AG09319 (cell line): ENCODE data around the gene MEGF11.

Experiments used
- DNase-seq: peaks from one replicate; pipeline ENCODE4 v3.0.0-alpha.2; 2010; ENCODE audit warnings: low read depth; ENCODE audit errors: extremely low read depth
- TF ChIP-seq, protein P1 (sequence below): IDR thresholded peaks from 2 replicates; pipeline ENCODE4 v1.5.1; 2011; ENCODE audit warnings: low read depth, mild to moderate bottlenecking, inconsistent platforms, low read length, moderate library complexity

MEGF11 gene

GRCh38 chr15:66169023-66169422 lies 84.5 kb downstream of the MEGF11 start:
- no peak for DNase-seq
- TF ChIP-seq, protein P1, sequence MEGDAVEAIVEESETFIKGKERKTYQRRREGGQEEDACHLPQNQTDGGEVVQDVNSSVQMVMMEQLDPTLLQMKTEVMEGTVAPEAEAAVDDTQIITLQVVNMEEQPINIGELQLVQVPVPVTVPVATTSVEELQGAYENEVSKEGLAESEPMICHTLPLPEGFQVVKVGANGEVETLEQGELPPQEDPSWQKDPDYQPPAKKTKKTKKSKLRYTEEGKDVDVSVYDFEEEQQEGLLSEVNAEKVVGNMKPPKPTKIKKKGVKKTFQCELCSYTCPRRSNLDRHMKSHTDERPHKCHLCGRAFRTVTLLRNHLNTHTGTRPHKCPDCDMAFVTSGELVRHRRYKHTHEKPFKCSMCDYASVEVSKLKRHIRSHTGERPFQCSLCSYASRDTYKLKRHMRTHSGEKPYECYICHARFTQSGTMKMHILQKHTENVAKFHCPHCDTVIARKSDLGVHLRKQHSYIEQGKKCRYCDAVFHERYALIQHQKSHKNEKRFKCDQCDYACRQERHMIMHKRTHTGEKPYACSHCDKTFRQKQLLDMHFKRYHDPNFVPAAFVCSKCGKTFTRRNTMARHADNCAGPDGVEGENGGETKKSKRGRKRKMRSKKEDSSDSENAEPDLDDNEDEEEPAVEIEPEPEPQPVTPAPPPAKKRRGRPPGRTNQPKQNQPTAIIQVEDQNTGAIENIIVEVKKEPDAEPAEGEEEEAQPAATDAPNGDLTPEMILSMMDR: no peak

GRCh38 chr15:66167854-66168253 lies 85.7 kb downstream of the MEGF11 start:
- TF ChIP-seq, protein P1: no peak
- no peak for DNase-seq

DNA sequence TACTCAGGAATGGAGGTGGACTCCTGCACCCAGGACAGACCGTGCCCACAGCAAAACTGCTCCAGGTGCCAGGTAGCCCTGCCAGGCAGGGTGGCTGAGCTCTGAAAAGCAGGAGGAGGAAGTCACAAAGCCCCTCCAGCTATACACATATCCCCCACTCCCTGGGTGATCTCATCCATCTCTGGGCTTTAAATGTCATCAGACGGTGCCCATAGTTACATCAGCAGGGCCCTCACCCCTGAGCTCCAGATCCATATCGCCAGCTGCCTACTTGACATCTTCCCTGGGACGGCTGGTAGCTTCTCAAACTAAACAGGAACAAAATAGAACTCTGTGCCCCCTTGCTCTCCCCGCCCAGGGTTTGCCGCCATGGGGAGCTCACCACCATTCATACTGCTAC lies 87.7 kb downstream of the MEGF11 start:
- TF ChIP-seq, protein P1: no peak
- DNase-seq: no peak

DNA sequence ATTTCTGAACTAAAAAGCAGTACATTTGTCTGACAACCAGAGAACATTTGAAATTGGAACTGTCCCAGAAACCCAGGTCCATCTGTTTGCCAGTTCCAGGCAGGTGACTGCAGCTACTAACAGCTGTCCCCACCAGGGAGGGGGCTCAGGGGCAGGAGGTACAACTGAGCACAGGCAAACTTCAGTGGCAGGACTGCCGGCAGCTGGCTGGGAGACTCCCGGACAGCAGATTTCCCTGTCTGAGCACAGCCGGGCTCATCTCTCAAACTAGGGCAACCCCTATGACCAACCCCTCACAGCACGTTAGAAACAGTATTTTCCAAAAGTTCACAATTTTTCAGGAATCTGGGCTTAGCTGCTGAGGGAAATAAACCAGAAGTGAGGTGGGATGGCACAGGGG lies 88.8 kb downstream of the MEGF11 start:
- TF ChIP-seq, protein P1: no peak
- no peak for DNase-seq

DNA sequence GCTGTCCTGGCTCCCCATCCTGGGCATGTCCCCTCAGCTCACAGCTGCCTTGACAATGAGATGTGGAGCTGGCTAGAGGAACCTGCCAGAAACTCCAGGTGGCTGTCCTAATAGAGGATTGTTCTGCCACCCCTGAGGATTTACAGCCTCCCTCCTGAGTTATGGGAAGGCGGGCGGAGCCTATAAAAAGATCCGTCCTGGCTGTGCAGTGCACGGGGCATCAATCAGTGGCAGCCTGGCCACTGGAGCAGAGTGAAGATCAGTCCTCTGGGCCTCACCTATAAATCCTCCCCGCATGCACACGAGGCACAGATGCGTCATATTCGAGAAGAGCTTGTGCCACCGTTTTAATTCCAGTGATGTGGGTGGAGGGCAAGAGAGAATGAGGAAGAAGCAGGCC lies 90.0 kb downstream of the MEGF11 start:
- DNase-seq: no peak
- TF ChIP-seq, protein P1: no peak

- TF ChIP-seq, protein P1: no peak
- DNase-seq: no peak
Measured at GRCh38 chr15:66162286-66162685, 91.3 kb downstream of the MEGF11 start.

DNA sequence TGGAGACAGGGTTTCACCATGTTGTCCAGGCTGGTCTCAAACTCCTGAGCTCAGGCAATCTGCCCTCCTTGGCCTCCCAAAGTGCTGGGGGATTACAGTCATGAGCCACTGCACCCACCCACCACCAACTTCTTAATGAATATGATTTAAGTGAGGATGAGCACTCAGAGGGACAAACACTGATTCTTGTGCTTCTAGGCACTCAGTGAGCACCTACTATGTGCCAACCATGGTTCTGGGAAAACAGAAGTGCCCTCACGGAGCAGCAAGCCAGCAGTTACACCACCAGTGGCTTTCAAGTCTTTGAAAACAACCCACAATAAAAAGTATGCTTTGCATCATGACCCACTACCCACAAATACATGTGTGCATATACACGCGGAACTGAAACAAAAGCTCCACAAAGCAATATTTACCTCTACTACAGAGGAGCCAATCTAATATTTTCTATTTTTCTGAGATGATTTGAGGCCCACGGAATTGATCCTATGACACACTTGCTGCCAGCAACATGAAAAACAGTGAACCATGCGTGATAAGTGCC lies 91.9 kb downstream of the MEGF11 start:
- DNase-seq: no peak
- TF ChIP-seq, protein P1: no peak
